HepG2 (cell line): ENCODE results near the gene PRKCSH. TPM values are rescaled to one million over a fixed set of nuclear protein-coding genes. Genes with fewer than 3 reads are reported as not detected.

Source experiments
- ATAC-seq: fragments of 200-7000 bp; cut with Tn5 transposase; 3 replicates; pipeline ENCODE4 v1.9.1; 2020; ENCODE audit warnings: mild to moderate bottlenecking, moderate library complexity
- BruUV-seq: library from RNA; stranded (reverse); fragments of 400-500 nt; replicated peaks from 2 replicates; lab custom pipeline; 2021; lab: Mats Ljungman, UMichigan
- CTCF ChIA-PET: fragments of 300-600 bp; formaldehyde crosslinking; extraction: SDS; loops from one replicate; lab custom pipeline; 2021; ENCODE audit warnings: low total read pairs, inconsistent platforms, low intra/inter-chr PET ratio; lab: Yijun Ruan, JAX
- POLR2A ChIA-PET: fragments of 350-600 bp; sonication (Branson Sonifier 250); formaldehyde crosslinking; loops from one replicate; lab custom pipeline; 2020; ENCODE audit warnings: antibody characterized with exemption, inconsistent platforms; lab: Yijun Ruan, JAX
- DNase-seq: peaks from one replicate; pipeline ENCODE4 v3.0.0-alpha.2; 2015; ENCODE audit warnings: low spot score
- FAIRE-seq: peaks from 3 replicates; lab custom pipeline; 2011; peaks lifted over from hg19 to GRCh38; lab: Jason Lieb, UNC
- H2AFZ ChIP-seq: one replicate; pipeline ENCODE4 v1.6.1; 2011; ENCODE audit warnings: low read length, inconsistent platforms
- H3K27ac ChIP-seq: fragments of 300-600 bp; 3 replicates; pipeline ENCODE4 v1.8.0; 2011; ENCODE audit warnings: mixed run types, mild to moderate bottlenecking, mixed read lengths, low read length, inconsistent platforms; ENCODE audit not compliant: insufficient read depth; ENCODE audit errors: extremely low read length
- H3K27me3 ChIP-seq, 2 experiments: fragments of 200-600 bp in 1 of 2; 2 replicates in 1 of 2; 3 replicates in 1 of 2; pipeline versions ENCODE4 v1.6.0 to v1.8.0; 2011; ENCODE audit warnings: low read length in 2 of 2, mild to moderate bottlenecking in 2 of 2, moderate library complexity in 2 of 2, inconsistent platforms in 1 of 2; ENCODE audit not compliant: insufficient read depth in 2 of 2, control insufficient read depth in 1 of 2
- H3K36me3 ChIP-seq, 2 experiments: fragments of 200-600 bp in 1 of 2; replicated peaks in 1 of 2; 2 replicates in 1 of 2; 3 replicates in 1 of 2; pipeline versions ENCODE4 v1.5.1 to v1.8.0; 2011; ENCODE audit warnings: low read length in 2 of 2, inconsistent platforms in 1 of 2; ENCODE audit not compliant: insufficient read depth in 2 of 2, control insufficient read depth in 1 of 2
- H3K4me1 ChIP-seq: 2 replicates; pipeline ENCODE4 v1.5.1; 2012; ENCODE audit warnings: low read length, inconsistent platforms; ENCODE audit not compliant: insufficient read depth
- H3K4me2 ChIP-seq: 2 replicates; pipeline ENCODE4 v1.6.0; 2011; ENCODE audit warnings: low read depth, low read length, inconsistent platforms
- H3K4me3 ChIP-seq, 3 experiments: fragments of 200-600 bp in 1 of 3; sonication (generic), shearing (Covaris generic) in 1 of 3; replicated peaks in 1 of 3; 2 replicates each; pipeline ENCODE4 v1.5.1; 2011 to 2016; ENCODE audit warnings: low read length in 3 of 3, inconsistent platforms in 2 of 3, low read depth in 2 of 3, mild to moderate bottlenecking in 2 of 3, control low read depth in 1 of 3, mixed read lengths in 1 of 3; ENCODE audit not compliant: insufficient read depth in 1 of 3
- H3K79me2 ChIP-seq: one replicate; pipeline ENCODE4 v1.6.1; 2011; ENCODE audit warnings: low read length, inconsistent platforms; ENCODE audit not compliant: insufficient read depth
- H3K9ac ChIP-seq: 2 replicates; pipeline ENCODE4 v1.6.0; 2011; ENCODE audit warnings: mild to moderate bottlenecking, low read depth, low read length, inconsistent platforms; ENCODE audit not compliant: insufficient read depth
- H3K9me3 ChIP-seq: 2 replicates; pipeline ENCODE4 v1.5.1; 2012; ENCODE audit warnings: mild to moderate bottlenecking, low read length
- H4K20me1 ChIP-seq: 2 replicates; pipeline ENCODE4 v1.6.0; 2011; ENCODE audit warnings: inconsistent platforms, mild to moderate bottlenecking, low read length, moderate library complexity; ENCODE audit not compliant: insufficient read depth
- RBFOX2 ChIP-seq: fragments of 200-400 bp; formaldehyde crosslinking; IDR thresholded peaks from 2 replicates; pipeline ENCODE4 v1.6.1; 2017; ENCODE audit warnings: low read depth, mild to moderate bottlenecking, low read length
- ZBED4 ChIP-seq: sonication (generic); formaldehyde crosslinking; IDR thresholded peaks from 2 replicates; pipeline ENCODE4 v1.4.0; 2020; ENCODE audit warnings: missing genetic modification reagents, borderline replicate concordance
- WGBS: methylation state at CpG from one replicate; pipeline ENCODE4 v1.1.6; 2017; ENCODE audit warnings: low lambda C conversion rate; 5-methylcytosine and 5-hydroxymethylcytosine counted together
- in situ Hi-C: cut with HindIII; loops from 2 replicates; pipeline ENCODE4 v1.10.0; 2017; ENCODE audit warnings: low pct_unique_long_range_greater_than_20kb; ENCODE audit not compliant: extremely low pct_ligation_motif_present
- intact Hi-C: fragments of 100-400 bp; cut with micrococcal nuclease; formaldehyde crosslinking; loops from one replicate; pipeline ENCODE4 v1.10.0; 2022; ENCODE audit not compliant: unreplicated experiment
- polyA plus RNA-seq, 8 experiments: library from polyadenylated mRNA; depleted of rRNA in 3 of 8; stranded (reverse) in 7 of 8; unstranded in 1 of 8; fragments of >200 nt; fragmentation: Illumina TruSeq in 4 of 8; extraction: Trizol in 4 of 8; gene quantifications; 2 replicates each; pipeline versions ENCODE4 v1.2.1 to v1.2.3, GENCODE V29; 2011 to 2016; ENCODE audit warnings: low read depth in 4 of 8, missing spikeins in 1 of 8, mixed read lengths in 1 of 8; ENCODE audit not compliant: insufficient read depth in 1 of 8
- total RNA-seq, 5 experiments: library from RNA; depleted of rRNA; stranded (reverse); fragments of >200 nt; fragmentation: Illumina TruSeq; extraction: Trizol; gene quantifications; 2 replicates each; pipeline ENCODE4 v1.2.3, GENCODE V29; 2016; ENCODE audit warnings: low read depth in 1 of 5

The PRKCSH gene
- total and polyA plus RNA-seq, 2 of the 13 experiments (the other 11 are each of a cell fraction or from before 2014, with no cell fraction given) = 85.1 to 125 TPM

DNA sequence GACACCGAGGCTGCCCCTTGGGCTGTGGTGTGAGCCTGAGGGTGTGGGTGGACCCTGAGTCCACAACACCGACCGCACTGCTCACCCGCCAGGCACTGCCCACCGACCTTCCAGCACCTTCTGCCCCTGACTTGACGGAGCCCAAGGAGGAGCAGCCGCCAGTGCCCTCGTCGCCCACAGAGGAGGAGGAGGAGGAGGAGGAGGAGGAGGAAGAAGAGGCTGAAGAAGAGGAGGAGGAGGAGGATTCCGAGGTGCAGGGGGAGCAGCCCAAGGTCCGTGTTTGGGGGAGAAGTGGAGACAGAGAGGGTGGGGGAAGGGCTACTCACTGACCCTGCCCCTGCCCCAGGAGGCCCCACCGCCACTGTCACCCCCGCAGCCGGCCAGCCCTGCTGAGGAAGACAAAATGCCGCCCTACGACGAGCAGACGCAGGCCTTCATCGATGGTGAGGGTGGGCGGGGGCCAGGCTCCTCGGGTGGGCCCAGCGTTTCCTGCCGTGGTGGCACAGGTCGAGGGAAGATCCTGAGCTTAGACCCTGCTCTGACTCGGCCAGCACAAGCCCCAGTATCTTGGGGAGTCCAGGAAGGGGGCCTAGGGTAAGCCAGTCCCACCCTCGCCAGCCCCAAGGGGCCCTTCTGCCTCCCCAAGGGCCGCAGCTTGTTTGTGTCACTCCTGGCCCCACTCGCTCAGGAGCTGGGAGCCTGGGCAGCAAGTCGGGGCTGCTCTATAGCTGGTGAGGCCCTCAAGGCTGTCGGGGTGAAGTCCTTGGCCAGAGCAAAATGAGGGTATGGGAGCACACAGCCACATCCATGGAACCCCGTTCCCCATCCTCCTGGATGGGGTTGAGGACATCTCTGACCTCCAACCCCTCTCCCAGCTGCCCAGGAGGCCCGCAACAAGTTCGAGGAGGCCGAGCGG, 12.2 kb downstream of the PRKCSH start:
- Histone ChIP-seq H3K9me3 (no peaks in the 10 kb centered on the region), H3K27me3 (no peaks in the 10 kb centered on the region), H3K79me2 (no peaks in the 10 kb centered on the region)
- ATAC-seq (no peak), DNase-seq (no peak), FAIRE-seq (no peak)
- TF ChIP-seq ZBED4 (CRISPR knock-in tag) (no peak), RBFOX2 (peak; percentile 49; the same call in 1 of the 2 replicates)
- TF ChIP-seq, all 625 proteins: peak for 1
- no peak overlapping the region for H3K9ac ChIP-seq
- intact Hi-C loops = loop anchor here (2.0 to 10.0 kb wide), 2 partner anchors 69 to 153 kb away; partner anchors contain the start of gene TSPAN16
- H3K27ac ChIP-seq = no peak overlapping the region
- ChIA-PET POLR2A (no interaction called here), CTCF (interaction anchor here (1.0 to 1.5 kb wide), 5 partner anchors 66 to 154 kb away, joined by 3 to 10 read pairs (median 8); partner anchors contain the start of gene TSPAN16)
- no TSS peak for BruUV-seq
- no peak overlapping the region for H3K4me2 ChIP-seq
- 97% methylated on average over 25 of the region's 35 CpGs for WGBS
- peaks cover 17 to 47% of the 10 kb centered on the region in 2 experiments; a peak in 4 of 5 replicates for H3K36me3 ChIP-seq
- H2AFZ ChIP-seq = no peak overlapping the region
- H4K20me1 ChIP-seq = peaks cover 6% of the 10 kb centered on the region; the same call in 1 of the 2 replicates
- in situ Hi-C loops = no loop called here
- no peaks in the 10 kb centered on the region for H3K4me1 ChIP-seq
- H3K4me3 ChIP-seq = no peak overlapping the region
